Neural cell (in vitro differentiated cells): ENCODE data around the gene CA12. TPM values are rescaled to one million over a fixed set of nuclear protein-coding genes. Genes with fewer than 3 reads are reported as not detected.

Source experiments
- H2AFZ ChIP-seq: fragments of 200-600, 300-800 bp; sonication (generic), shearing (Covaris generic); 2 replicates; pipeline ENCODE4 v1.6.0; 2014; ENCODE audit warnings: low read depth, mild to moderate bottlenecking, antibody characterized with exemption, low read length, moderate library complexity
- H3F3A ChIP-seq: fragments of 200-600 bp; shearing (Covaris generic); 2 replicates; pipeline ENCODE4 v1.6.1; 2016; ENCODE audit warnings: mild to moderate bottlenecking, moderate library complexity, mixed read lengths, antibody characterized with exemption, low read length; ENCODE audit not compliant: insufficient read depth, poor library complexity, severe bottlenecking
- H3K27ac ChIP-seq: fragments of 200-600, 300-800 bp; sonication (generic), shearing (Covaris generic); 2 replicates; pipeline ENCODE4 v1.5.1; 2014; ENCODE audit warnings: mild to moderate bottlenecking, low read length, moderate library complexity
- H3K27me3 ChIP-seq: fragments of 300-800, 200-600 bp; sonication (generic), shearing (Covaris generic); 2 replicates; pipeline ENCODE4 v1.6.0; 2014; ENCODE audit warnings: mild to moderate bottlenecking, low read depth, low read length, moderate library complexity; ENCODE audit not compliant: insufficient read depth
- H3K36me3 ChIP-seq: fragments of 300-800, 200-600 bp; sonication (generic), shearing (Covaris generic); 2 replicates; pipeline ENCODE4 v1.5.1; 2014; ENCODE audit warnings: mild to moderate bottlenecking, antibody characterized with exemption, low read length, moderate library complexity; ENCODE audit not compliant: insufficient read depth
- H3K4me2 ChIP-seq: fragments of 300-800, 200-600 bp; sonication (generic), shearing (Covaris generic); 2 replicates; pipeline ENCODE4 v1.6.0; 2014; ENCODE audit warnings: mild to moderate bottlenecking, low read length
- H3K4me3 ChIP-seq: fragments of 300-800, 200-600 bp; sonication (generic), shearing (Covaris generic); 2 replicates; pipeline ENCODE4 v1.5.1; 2014; ENCODE audit warnings: mild to moderate bottlenecking, low read length, moderate library complexity
- H3K79me2 ChIP-seq: fragments of 200-600 bp; shearing (Covaris generic); replicated peaks from 2 replicates; pipeline ENCODE4 v1.6.0; 2014; ENCODE audit warnings: mild to moderate bottlenecking, low read length, moderate library complexity; ENCODE audit not compliant: insufficient read depth
- H3K9ac ChIP-seq: fragments of 300-800, 200-600 bp; sonication (generic), shearing (Covaris generic); 2 replicates; pipeline ENCODE4 v1.6.1; 2016; ENCODE audit warnings: mild to moderate bottlenecking, low read length, mixed read lengths
- H3K9me2 ChIP-seq: fragments of 200-600 bp; shearing (Covaris generic); 2 replicates; pipeline ENCODE4 v1.6.1; 2016; ENCODE audit warnings: mild to moderate bottlenecking, low read length, mixed read lengths; ENCODE audit not compliant: insufficient read depth
- H3K9me3 ChIP-seq: fragments of 200-600, 300-800 bp; sonication (generic), shearing (Covaris generic); 2 replicates; pipeline ENCODE4 v1.6.1; 2016; ENCODE audit warnings: mild to moderate bottlenecking, mixed run types, low read length, moderate library complexity, mixed read lengths
- H4K20me1 ChIP-seq: fragments of 200-600 bp; shearing (Covaris generic); 2 replicates; pipeline ENCODE4 v1.6.1; 2016; ENCODE audit warnings: mild to moderate bottlenecking, mixed run types; ENCODE audit not compliant: insufficient read depth
- EP300 ChIP-seq: fragments of 450-650 bp; conservative IDR thresholded peaks from 2 replicates; pipeline ENCODE4 v1.6.1; 2014; ENCODE audit warnings: antibody characterized with exemption, mild to moderate bottlenecking, moderate library complexity; ENCODE audit not compliant: poor library complexity, severe bottlenecking
- EZH2 ChIP-seq: fragments of 200-600, 300-800 bp; shearing (Covaris generic), sonication (generic); IDR thresholded peaks from 2 replicates; pipeline ENCODE4 v1.6.1; 2014; ENCODE audit warnings: antibody characterized with exemption, low read length, borderline replicate concordance, mild to moderate bottlenecking; ENCODE audit not compliant: insufficient read depth, poor library complexity, severe bottlenecking
- MXI1 ChIP-seq: fragments of 450-650 bp; conservative IDR thresholded peaks from 2 replicates; pipeline ENCODE4 v1.6.1; 2014; ENCODE audit warnings: antibody characterized with exemption, mild to moderate bottlenecking; ENCODE audit not compliant: poor library complexity, severe bottlenecking
- POLR2AphosphoS5 ChIP-seq: IDR thresholded peaks from 2 replicates; pipeline ENCODE4 v1.6.1; 2012
- RAD21 ChIP-seq: fragments of 450-650 bp; conservative IDR thresholded peaks from 2 replicates; pipeline ENCODE4 v1.6.1; 2014; ENCODE audit warnings: antibody characterized with exemption, mild to moderate bottlenecking, moderate library complexity
- SMC3 ChIP-seq: fragments of 450-650 bp; conservative IDR thresholded peaks from 2 replicates; pipeline ENCODE4 v1.6.1; 2014; ENCODE audit warnings: antibody characterized with exemption, mild to moderate bottlenecking, moderate library complexity; ENCODE audit not compliant: poor library complexity
- TAF1 ChIP-seq: IDR thresholded peaks from 2 replicates; pipeline ENCODE4 v1.6.1; 2012; ENCODE audit warnings: low read depth
- polyA plus RNA-seq: library from polyadenylated mRNA; depleted of rRNA; stranded (reverse); fragments of >200 nt; gene quantifications from 2 replicates; pipeline ENCODE4 v1.2.3, GENCODE V29; 2014
- TF ChIP-seq, protein P1 (sequence below): fragments of 450-650 bp; IDR thresholded peaks from 2 replicates; pipeline ENCODE4 v1.5.1; 2014; ENCODE audit warnings: antibody characterized with exemption, mild to moderate bottlenecking, moderate library complexity; ENCODE audit not compliant: poor library complexity, severe bottlenecking
- TF ChIP-seq, protein P2 (sequence below): IDR thresholded peaks from 2 replicates; pipeline ENCODE4 v1.6.1; 2012; ENCODE audit warnings: borderline replicate concordance

The CA12 gene
- polyA plus RNA-seq, 1 donor from 2014 or later = 0.11 TPM

DNA sequence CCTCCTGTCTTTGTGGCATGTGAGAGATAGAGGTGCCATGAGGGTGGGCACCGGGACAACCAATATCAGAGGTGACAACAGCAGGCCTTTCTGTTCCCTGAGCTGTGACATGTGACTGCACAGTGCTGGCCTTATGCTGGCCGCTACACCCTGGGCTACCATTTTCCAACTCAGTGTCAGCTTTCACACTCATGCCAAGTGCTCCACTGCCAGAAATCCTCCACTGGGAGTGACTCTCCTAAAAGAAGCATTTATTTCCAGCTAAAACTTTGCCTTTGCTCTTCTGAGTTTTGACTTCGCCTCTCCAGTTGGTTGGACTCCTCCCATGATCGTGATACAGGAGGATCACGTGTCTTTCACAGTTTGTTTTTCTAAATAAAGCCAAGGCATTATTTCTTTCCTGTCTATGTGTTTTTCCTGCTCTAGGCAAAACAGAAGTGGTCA lies 31.4 kb downstream of the CA12 start:
- Histone ChIP-seq H3K27me3 (no peaks in the 10 kb centered on the region), H3K9me2 (no peaks in the 10 kb centered on the region), H3K36me3 (no peaks in the 10 kb centered on the region), H2AFZ (no peak overlapping the region), H4K20me1 (no peaks in the 10 kb centered on the region), H3K4me3 (no peak overlapping the region), H3F3A (no peaks in the 10 kb centered on the region), H3K9ac (no peak overlapping the region), H3K4me2 (no peak overlapping the region), H3K27ac (no peak overlapping the region), H3K9me3 (no peaks in the 10 kb centered on the region), H3K79me2 (no peaks in the 10 kb centered on the region)
- TF ChIP-seq MXI1 (no peak), SMC3 (no peak), EP300 (no peak), RAD21 (no peak), TAF1 (no peak), EZH2 (no peak), POLR2AphosphoS5 (no peak)
- TF ChIP-seq, protein P1, sequence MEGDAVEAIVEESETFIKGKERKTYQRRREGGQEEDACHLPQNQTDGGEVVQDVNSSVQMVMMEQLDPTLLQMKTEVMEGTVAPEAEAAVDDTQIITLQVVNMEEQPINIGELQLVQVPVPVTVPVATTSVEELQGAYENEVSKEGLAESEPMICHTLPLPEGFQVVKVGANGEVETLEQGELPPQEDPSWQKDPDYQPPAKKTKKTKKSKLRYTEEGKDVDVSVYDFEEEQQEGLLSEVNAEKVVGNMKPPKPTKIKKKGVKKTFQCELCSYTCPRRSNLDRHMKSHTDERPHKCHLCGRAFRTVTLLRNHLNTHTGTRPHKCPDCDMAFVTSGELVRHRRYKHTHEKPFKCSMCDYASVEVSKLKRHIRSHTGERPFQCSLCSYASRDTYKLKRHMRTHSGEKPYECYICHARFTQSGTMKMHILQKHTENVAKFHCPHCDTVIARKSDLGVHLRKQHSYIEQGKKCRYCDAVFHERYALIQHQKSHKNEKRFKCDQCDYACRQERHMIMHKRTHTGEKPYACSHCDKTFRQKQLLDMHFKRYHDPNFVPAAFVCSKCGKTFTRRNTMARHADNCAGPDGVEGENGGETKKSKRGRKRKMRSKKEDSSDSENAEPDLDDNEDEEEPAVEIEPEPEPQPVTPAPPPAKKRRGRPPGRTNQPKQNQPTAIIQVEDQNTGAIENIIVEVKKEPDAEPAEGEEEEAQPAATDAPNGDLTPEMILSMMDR = no peak
- TF ChIP-seq, protein P2, sequence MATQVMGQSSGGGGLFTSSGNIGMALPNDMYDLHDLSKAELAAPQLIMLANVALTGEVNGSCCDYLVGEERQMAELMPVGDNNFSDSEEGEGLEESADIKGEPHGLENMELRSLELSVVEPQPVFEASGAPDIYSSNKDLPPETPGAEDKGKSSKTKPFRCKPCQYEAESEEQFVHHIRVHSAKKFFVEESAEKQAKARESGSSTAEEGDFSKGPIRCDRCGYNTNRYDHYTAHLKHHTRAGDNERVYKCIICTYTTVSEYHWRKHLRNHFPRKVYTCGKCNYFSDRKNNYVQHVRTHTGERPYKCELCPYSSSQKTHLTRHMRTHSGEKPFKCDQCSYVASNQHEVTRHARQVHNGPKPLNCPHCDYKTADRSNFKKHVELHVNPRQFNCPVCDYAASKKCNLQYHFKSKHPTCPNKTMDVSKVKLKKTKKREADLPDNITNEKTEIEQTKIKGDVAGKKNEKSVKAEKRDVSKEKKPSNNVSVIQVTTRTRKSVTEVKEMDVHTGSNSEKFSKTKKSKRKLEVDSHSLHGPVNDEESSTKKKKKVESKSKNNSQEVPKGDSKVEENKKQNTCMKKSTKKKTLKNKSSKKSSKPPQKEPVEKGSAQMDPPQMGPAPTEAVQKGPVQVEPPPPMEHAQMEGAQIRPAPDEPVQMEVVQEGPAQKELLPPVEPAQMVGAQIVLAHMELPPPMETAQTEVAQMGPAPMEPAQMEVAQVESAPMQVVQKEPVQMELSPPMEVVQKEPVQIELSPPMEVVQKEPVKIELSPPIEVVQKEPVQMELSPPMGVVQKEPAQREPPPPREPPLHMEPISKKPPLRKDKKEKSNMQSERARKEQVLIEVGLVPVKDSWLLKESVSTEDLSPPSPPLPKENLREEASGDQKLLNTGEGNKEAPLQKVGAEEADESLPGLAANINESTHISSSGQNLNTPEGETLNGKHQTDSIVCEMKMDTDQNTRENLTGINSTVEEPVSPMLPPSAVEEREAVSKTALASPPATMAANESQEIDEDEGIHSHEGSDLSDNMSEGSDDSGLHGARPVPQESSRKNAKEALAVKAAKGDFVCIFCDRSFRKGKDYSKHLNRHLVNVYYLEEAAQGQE = no peak

DNA sequence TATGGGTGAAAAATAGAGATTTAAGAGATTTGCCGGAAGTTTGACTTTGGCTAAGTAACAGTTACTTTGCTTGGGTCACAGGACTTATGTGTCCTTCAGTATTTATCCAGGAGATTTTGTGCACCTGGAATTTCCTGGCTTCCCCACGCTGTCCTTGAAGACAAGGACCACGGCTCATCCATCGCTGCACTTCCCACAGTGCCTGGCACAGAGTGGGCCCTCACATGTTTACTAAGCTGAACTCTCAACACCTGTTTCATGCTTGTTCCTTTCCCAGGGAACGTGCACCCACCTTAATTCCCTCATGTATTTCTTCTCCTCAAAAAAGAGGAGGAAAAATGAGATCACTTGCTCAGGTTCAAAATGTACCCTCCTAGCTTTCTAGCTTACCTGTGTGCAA lies 32.0 kb downstream of the CA12 start:
- no peak overlapping the region for H3K27ac ChIP-seq
- no peaks in the 10 kb centered on the region for H3K36me3 ChIP-seq
- H4K20me1 ChIP-seq = no peaks in the 10 kb centered on the region
- H3F3A ChIP-seq = no peaks in the 10 kb centered on the region
- no peaks in the 10 kb centered on the region for H3K27me3 ChIP-seq
- TF ChIP-seq POLR2AphosphoS5 (no peak), RAD21 (no peak), TAF1 (no peak), EZH2 (no peak), MXI1 (no peak), SMC3 (no peak), EP300 (no peak)
- TF ChIP-seq, protein P1 = no peak
- TF ChIP-seq, protein P2 = no peak
- H3K4me3 ChIP-seq = no peak overlapping the region
- H3K9me2 ChIP-seq = no peaks in the 10 kb centered on the region
- H3K4me2 ChIP-seq = no peak overlapping the region
- no peaks in the 10 kb centered on the region for H3K79me2 ChIP-seq
- H2AFZ ChIP-seq = no peak overlapping the region
- no peak overlapping the region for H3K9ac ChIP-seq
- H3K9me3 ChIP-seq = no peaks in the 10 kb centered on the region
